HG02588 (cell line): ENCODE data around the gene EYA2.
"Not testable (repeated sequence)": the region's sequence is repeated elsewhere in the genome, so short reads cannot be mapped to it uniquely, and the experiment has no call there.

ENCODE experiments used
- ATAC-seq: cut with Tn5 transposase; IDR thresholded peaks from one replicate; pipeline ENCODE4 v1.9.1; 2021; ENCODE audit warnings: mild to moderate bottlenecking, moderate library complexity; ENCODE audit not compliant: unreplicated experiment

Gene EYA2

GRCh38 chr20:46894971-46895905, 595 bp downstream of the EYA2 start:
- ATAC-seq: no peak

GRCh38 chr20:46895906-46896242, 1.2 kb downstream of the EYA2 start:
- no peak for ATAC-seq

- ATAC-seq: no peak
Observed at GRCh38 chr20:46897328-46897880, 2.8 kb downstream of the EYA2 start.

- no peak for ATAC-seq
Observed at GRCh38 chr20:46898423-46898822, 3.8 kb downstream of the EYA2 start.

- ATAC-seq: no peak
Observed at GRCh38 chr20:46899621-46900020, 5.0 kb downstream of the EYA2 start.

GRCh38 chr20:46900086-46900485, 5.4 kb downstream of the EYA2 start:
- no peak for ATAC-seq

GRCh38 chr20:46900826-46901225, 6.2 kb downstream of the EYA2 start:
- no peak for ATAC-seq

GRCh38 chr20:46901638-46902037, 7.0 kb downstream of the EYA2 start:
- ATAC-seq: no peak

GRCh38 chr20:46903256-46903655, 8.6 kb downstream of the EYA2 start:
- no peak for ATAC-seq

- ATAC-seq: no peak
Observed at GRCh38 chr20:46903937-46904336, 9.3 kb downstream of the EYA2 start.

- no peak for ATAC-seq
Observed at GRCh38 chr20:46905364-46906125, 10.9 kb downstream of the EYA2 start.

GRCh38 chr20:46913329-46914044, 18.8 kb downstream of the EYA2 start:
- no peak for ATAC-seq

GRCh38 chr20:46914789-46915379, 20.2 kb downstream of the EYA2 start:
- ATAC-seq: no peak

- ATAC-seq: no peak
Observed at GRCh38 chr20:46915575-46916257, 21.1 kb downstream of the EYA2 start.

GRCh38 chr20:46916258-46916603, 21.6 kb downstream of the EYA2 start:
- no peak for ATAC-seq

GRCh38 chr20:46917155-46917554, 22.5 kb downstream of the EYA2 start:
- ATAC-seq: no peak

- no peak for ATAC-seq
Observed at GRCh38 chr20:46920114-46920513, 25.5 kb downstream of the EYA2 start.

GRCh38 chr20:46922841-46923240, 28.2 kb downstream of the EYA2 start:
- not testable (repeated sequence) for ATAC-seq

- ATAC-seq: no peak
Observed at GRCh38 chr20:46923550-46923949, 28.9 kb downstream of the EYA2 start.

GRCh38 chr20:46928580-46929132, 34.0 kb downstream of the EYA2 start:
- no peak for ATAC-seq
